K562 (cell line): ENCODE data around the gene DNAJB12. TPM values are rescaled to one million over a fixed set of nuclear protein-coding genes. Genes with fewer than 3 reads are reported as not detected.

ENCODE experiments used
- ARID2 ChIP-seq: fragments of 450-650 bp; IDR thresholded peaks from 2 replicates; pipeline ENCODE4 v1.6.1; 2017; ENCODE audit warnings: antibody characterized with exemption, mild to moderate bottlenecking
- ARID4B ChIP-seq: sonication (generic); formaldehyde crosslinking; IDR thresholded peaks from 2 replicates; pipeline ENCODE4 v1.8.0; 2022; ENCODE audit warnings: mild to moderate bottlenecking, missing genetic modification reagents
- CBX3 ChIP-seq, 2 experiments: IDR thresholded peaks; 1 replicate in 1 of 2; 2 replicates in 1 of 2; pipeline ENCODE4 v1.6.1; 2012; ENCODE audit warnings: inconsistent platforms in 2 of 2, low read length in 2 of 2, borderline replicate concordance in 1 of 2, control low read depth in 1 of 2
- CHD1 ChIP-seq: fragments of 200-600 bp; sonication (generic); IDR thresholded peaks from one replicate; pipeline ENCODE4 v1.6.1; 2012; ENCODE audit warnings: mild to moderate bottlenecking, moderate library complexity, low read length, inconsistent platforms
- CLOCK ChIP-seq: fragments of 250-450 bp; sonication (Bioruptor Pico); IDR thresholded peaks from 2 replicates; pipeline ENCODE4 v1.4.0; 2020; ENCODE audit warnings: mild to moderate bottlenecking, moderate library complexity, borderline replicate concordance
- ELF2 ChIP-seq: fragments of 250-450 bp; sonication (Bioruptor Pico); IDR thresholded peaks from 2 replicates; pipeline ENCODE4 v1.5.0; 2021; ENCODE audit warnings: mild to moderate bottlenecking
- HDAC3 ChIP-seq: fragments of 450-650 bp; IDR thresholded peaks from 2 replicates; pipeline ENCODE4 v1.6.1; 2018; ENCODE audit warnings: borderline replicate concordance, mild to moderate bottlenecking, moderate library complexity; ENCODE audit not compliant: partially characterized antibody
- HLTF ChIP-seq: fragments of 450-650 bp; IDR thresholded peaks from 2 replicates; pipeline ENCODE4 v1.6.1; 2016
- MCM5 ChIP-seq: fragments of 450-650 bp; IDR thresholded peaks from 2 replicates; pipeline ENCODE4 v1.6.1; 2016; ENCODE audit warnings: low read depth
- PHB2 ChIP-seq: fragments of 450-650 bp; IDR thresholded peaks from 2 replicates; pipeline ENCODE4 v1.6.1; 2017; ENCODE audit warnings: low read depth
- SFPQ ChIP-seq: fragments of 200-400 bp; formaldehyde crosslinking; IDR thresholded peaks from 2 replicates; pipeline ENCODE4 v1.6.1; 2017; ENCODE audit warnings: mild to moderate bottlenecking, low read depth, low read length, moderate library complexity
- ZNF197 ChIP-seq: fragments of 200-800 bp; sonication (Bioruptor generic); IDR thresholded peaks from 2 replicates; pipeline ENCODE4 v1.6.1; 2016; ENCODE audit warnings: low read depth, missing genetic modification characterization, missing compliant biosample characterization
- ZNF395 ChIP-seq: fragments of 200-800 bp; sonication (Bioruptor generic); IDR thresholded peaks from 2 replicates; pipeline ENCODE4 v1.6.1; 2017; ENCODE audit warnings: missing genetic modification characterization, missing compliant biosample characterization
- ZNF511 ChIP-seq: sonication (generic); formaldehyde crosslinking; IDR thresholded peaks from 2 replicates; pipeline ENCODE4 v1.8.0; 2022; ENCODE audit warnings: mild to moderate bottlenecking, missing genetic modification reagents
- ZNF778 ChIP-seq: fragments of 450-650 bp; formaldehyde crosslinking; IDR thresholded peaks from 2 replicates; pipeline ENCODE4 v1.4.0; 2020; ENCODE audit warnings: mild to moderate bottlenecking, moderate library complexity
- polyA plus RNA-seq, 8 experiments: library from polyadenylated mRNA; depleted of rRNA in 4 of 8; stranded (reverse) in 5 of 8; unstranded in 3 of 8; fragments of >200 nt; fragmentation: Nextera tagmentation in 2 of 8; fragmentation: Illumina TruSeq in 1 of 8; extraction: Ambion mirVana in 2 of 8; extraction: Trizol in 1 of 8; gene quantifications; 2 replicates each; pipeline versions ENCODE4 v1.2.1 to v1.2.3, GENCODE V29; 2011 to 2014; ENCODE audit warnings: inconsistent platforms in 1 of 8, missing spikeins in 1 of 8
- total RNA-seq, 7 experiments: library from RNA; depleted of rRNA in 6 of 7; stranded (reverse); fragments of >200 nt in 6 of 7; fragmentation: Illumina TruSeq in 2 of 7; extraction: Trizol in 2 of 7; gene quantifications; 2 replicates each; pipeline versions ENCODE4 v1.2.1 to v1.2.3, GENCODE V29; 2011 to 2021; ENCODE audit warnings: low replicate concordance in 1 of 7

Gene DNAJB12
- total and polyA plus RNA-seq, 9 of the 15 experiments (the other 6 are each of a cell fraction or from before 2014, with no cell fraction given): 3.5 to 31.5 (median 20.3) TPM

GRCh38 chr10:72328045-72328828 lies 26.5 kb downstream of the DNAJB12 start (continued):
- TF ChIP-seq ZNF511 (CRISPR knock-in tag) (no peak), ZNF778 (CRISPR knock-in tag) (no peak), ELF2 (CRISPR knock-in tag) (no peak; the same call in 1 of the 2 replicates), CLOCK (CRISPR knock-in tag) (no peak), HLTF (no peak), PHB2 (no peak), HDAC3 (no peak), MCM5 (no peak), CHD1 (no peak), CBX3 (IDR thresholded peaks at IDR 0.05; ENCODE audit: borderline replicate concordance in 1 of 2, low read length in 2 of 2) (no peak), ZNF197 (no peak), ARID2 (peak; percentile 88), ARID4B (CRISPR knock-in tag) (0 out of 2 replicates have a peak, but pooled peaks have one; percentile 46), ZNF395 (peak; percentile 41; the same call in 1 of the 2 replicates), SFPQ (no peak)
